Measurements from ENCODE around the gene ARHGDIB.

DNA sequence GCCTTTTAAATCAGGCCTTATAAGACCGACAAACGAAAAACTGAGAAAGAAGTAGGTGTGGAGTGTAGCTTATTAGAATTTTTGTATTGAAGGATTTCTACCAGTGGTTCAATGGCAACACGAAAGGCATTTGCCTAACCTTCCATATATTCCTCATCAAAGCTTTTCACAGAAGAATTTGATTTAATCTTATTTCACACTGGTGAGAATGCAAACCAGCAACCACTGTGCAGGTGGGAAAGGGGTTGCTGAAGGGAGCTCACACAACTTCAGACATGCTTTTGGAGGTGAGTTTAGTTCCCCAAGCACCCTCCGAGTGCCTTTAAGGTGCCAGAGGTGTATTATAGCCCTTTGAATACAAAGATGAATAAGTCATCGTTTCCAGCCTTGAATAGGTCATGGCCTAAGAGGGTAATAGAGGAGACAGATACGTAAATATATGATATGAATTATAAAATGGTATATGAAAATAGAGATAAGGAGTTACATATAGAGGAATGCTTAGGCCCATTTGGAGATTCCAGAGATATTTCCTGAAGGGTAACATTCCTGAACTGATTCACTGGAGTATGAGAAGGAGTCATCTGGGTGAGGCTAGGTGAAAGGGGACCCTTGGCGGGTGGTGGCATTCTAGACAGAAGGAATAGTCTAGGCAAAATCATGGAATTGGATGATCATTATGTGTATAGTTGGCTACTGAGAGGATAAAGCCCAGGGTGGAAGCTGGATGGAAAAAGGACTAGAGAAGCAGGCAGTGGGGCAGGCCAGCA, 29.4 kb downstream of the ARHGDIB start:
- TF ChIP-seq CREB1 (IDR thresholded peaks at IDR 0.05; ENCODE audit: low read depth) (no peak), NFIC (IDR thresholded peaks at IDR 0.05) (no peak), CEBPB (IDR thresholded peaks at IDR 0.05) (no peak), FOXM1 (IDR thresholded peaks at IDR 0.05; ENCODE audit: borderline replicate concordance, low read depth) (no peak), TAF1 (IDR thresholded peaks at IDR 0.05; ENCODE audit: low read depth) (no peak), EP300 (IDR thresholded peaks at IDR 0.05; ENCODE audit: borderline replicate concordance) (no peak), ZBTB7A (IDR thresholded peaks at IDR 0.05; ENCODE audit: low read depth) (no peak), YY1 (IDR thresholded peaks at IDR 0.05; ENCODE audit: low read depth) (no peak)
- TF ChIP-seq, protein P1, sequence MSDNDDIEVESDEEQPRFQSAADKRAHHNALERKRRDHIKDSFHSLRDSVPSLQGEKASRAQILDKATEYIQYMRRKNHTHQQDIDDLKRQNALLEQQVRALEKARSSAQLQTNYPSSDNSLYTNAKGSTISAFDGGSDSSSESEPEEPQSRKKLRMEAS (IDR thresholded peaks at IDR 0.05), result no peak
- TF ChIP-seq, protein P2, sequence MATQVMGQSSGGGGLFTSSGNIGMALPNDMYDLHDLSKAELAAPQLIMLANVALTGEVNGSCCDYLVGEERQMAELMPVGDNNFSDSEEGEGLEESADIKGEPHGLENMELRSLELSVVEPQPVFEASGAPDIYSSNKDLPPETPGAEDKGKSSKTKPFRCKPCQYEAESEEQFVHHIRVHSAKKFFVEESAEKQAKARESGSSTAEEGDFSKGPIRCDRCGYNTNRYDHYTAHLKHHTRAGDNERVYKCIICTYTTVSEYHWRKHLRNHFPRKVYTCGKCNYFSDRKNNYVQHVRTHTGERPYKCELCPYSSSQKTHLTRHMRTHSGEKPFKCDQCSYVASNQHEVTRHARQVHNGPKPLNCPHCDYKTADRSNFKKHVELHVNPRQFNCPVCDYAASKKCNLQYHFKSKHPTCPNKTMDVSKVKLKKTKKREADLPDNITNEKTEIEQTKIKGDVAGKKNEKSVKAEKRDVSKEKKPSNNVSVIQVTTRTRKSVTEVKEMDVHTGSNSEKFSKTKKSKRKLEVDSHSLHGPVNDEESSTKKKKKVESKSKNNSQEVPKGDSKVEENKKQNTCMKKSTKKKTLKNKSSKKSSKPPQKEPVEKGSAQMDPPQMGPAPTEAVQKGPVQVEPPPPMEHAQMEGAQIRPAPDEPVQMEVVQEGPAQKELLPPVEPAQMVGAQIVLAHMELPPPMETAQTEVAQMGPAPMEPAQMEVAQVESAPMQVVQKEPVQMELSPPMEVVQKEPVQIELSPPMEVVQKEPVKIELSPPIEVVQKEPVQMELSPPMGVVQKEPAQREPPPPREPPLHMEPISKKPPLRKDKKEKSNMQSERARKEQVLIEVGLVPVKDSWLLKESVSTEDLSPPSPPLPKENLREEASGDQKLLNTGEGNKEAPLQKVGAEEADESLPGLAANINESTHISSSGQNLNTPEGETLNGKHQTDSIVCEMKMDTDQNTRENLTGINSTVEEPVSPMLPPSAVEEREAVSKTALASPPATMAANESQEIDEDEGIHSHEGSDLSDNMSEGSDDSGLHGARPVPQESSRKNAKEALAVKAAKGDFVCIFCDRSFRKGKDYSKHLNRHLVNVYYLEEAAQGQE (IDR thresholded peaks at IDR 0.05; ENCODE audit: low read depth), result no peak

All from Ishikawa (cell line).